ENCODE measurements around the gene OXSR1.
"Not testable (repeated sequence)": the region's sequence is repeated elsewhere in the genome, so short reads cannot be mapped to it uniquely, and the experiment has no call there.

Gene OXSR1

GRCh38 chr3:38169027-38169317 lies 3.6 kb downstream of the OXSR1 start:
- no peak for DNase-seq

DNA sequence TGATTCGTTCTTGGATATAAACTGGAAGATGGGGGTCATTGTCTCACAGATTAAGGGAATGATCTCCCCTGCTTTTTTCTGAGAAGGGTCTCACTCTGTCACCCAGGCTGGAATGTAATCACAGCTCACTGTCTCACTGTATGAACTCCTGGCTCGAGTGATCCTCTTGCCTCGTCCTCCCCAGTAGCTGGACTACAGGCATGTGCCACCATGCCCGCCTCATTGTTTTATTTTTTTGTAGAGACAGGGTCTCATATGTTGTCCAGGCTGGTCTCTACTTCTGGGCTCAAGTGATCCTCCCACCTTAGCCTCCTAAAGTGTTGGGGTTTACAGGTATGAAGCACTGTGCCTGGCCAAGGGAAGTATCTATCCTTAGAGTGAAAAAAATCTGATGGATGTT lies 5.4 kb downstream of the OXSR1 start:
- no peak for DNase-seq

GRCh38 chr3:38171622-38172021 lies 6.3 kb downstream of the OXSR1 start:
- no peak for DNase-seq

GRCh38 chr3:38173834-38174418 lies 8.6 kb downstream of the OXSR1 start:
- no peak for DNase-seq

DNA sequence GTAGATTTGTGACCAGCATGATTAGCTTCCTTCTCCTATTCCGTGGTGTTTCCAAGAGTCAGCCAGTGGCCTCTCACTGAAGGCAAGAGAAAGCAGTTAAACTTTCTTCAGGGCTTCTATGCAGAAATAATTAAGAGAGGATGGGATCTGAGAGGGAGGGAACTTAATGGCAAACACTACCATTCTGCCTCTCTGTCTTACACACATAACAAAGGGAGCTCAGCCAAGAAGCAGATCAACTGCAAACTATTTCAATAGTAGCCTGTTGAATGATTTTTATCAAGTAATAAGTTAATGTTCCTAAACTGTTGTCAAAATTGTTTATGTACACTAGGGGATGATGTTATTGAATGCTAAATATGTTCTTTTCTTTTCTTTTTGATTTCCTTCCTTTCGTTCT lies 11.8 kb downstream of the OXSR1 start:
- no peak for DNase-seq

DNA sequence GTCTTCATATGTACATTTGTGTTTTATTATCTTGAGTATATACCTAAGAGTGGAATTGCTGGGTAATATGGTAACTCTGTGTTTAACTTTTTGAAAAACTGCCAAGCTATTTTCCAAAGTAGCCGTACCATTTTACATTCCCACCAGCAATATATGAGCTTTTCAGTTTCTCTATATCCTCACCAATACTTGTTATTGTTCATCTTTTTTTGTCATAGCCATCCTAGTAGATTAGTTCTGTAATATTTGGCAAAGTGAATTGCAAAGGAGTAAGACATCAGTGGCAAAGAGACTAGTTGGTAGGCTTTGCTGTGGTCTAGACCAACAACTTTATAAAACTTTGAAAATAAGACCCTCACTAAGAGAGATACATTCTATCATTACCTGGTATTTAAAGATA lies 21.4 kb downstream of the OXSR1 start:
- DNase-seq, result no peak

GRCh38 chr3:38190481-38190881 lies 25.1 kb downstream of the OXSR1 start:
- no peak for DNase-seq

DNA sequence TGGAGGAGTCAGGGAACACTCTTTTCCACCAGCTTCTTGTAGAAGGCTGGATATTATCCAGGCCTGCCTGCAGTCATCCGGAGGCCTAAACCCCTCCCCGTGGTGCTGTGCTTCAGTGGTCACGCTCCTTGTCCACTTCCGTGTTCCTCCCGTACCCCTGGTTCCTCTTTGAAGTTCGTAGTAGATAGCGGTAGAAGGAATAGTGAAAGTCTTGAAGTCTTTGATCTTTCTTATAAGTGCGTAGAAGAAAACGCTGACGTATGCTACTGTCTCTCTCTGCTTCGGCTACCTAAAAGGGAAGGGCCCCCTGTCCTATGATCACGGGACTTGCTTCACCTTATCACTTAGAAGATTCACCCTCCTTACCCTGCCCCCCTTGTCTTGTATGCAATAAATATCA lies 37.6 kb downstream of the OXSR1 start:
- not testable (repeated sequence) for DNase-seq

- no peak for DNase-seq
Measured at GRCh38 chr3:38203690-38204089, 38.4 kb downstream of the OXSR1 start.

- no peak for DNase-seq
Measured at GRCh38 chr3:38204599-38205471, 39.5 kb downstream of the OXSR1 start.

DNA sequence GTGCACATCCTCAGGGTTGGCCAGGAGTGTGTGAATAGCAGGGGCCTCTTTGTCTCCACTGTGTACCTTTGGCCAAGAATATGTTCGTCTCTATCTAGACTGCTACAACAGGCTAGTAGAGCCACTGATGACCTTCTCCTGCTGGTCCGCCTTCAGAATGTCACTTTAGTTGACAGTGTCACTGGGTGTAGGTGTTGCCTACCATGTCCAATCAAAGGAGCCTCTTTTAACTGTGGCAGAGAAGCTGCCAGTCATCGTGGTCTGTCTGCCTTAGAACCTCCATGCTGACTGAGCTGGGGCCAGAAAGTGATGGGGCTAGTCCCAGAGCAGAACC lies 40.1 kb downstream of the OXSR1 start:
- DNase-seq, result no peak

GRCh38 chr3:38207254-38208003 lies 42.1 kb downstream of the OXSR1 start:
- DNase-seq, result no peak

DNA sequence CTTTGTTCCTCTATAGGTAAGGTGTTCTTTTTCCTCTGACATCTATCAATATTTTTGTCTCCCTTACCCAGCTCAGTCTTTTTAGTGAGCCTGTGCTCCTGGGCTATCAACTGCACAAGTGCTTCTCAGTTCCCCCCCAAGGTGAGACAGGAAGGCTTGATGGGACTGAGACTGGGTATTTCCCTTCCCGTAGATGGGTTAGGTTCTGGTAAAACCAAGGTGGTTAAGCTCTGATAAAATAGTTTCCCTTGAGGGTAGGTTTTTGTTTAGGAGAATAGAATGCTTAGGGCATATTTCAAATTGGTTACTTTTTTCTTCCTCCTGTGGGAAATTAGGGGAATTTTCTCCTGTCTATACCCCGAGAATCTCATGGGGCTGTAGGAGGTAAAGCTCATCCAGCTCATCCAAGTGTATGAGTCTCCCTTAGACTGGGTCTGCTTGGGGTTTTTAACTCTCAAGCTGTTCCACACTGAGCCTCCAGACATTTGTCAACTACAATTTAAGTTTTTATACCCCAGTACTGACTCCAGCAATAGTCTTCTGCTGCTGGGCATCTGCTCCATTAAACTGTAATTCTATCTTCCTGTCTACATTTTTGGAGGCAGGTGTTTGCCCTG lies 44.9 kb downstream of the OXSR1 start:
- DNase-seq, result no peak

GRCh38 chr3:38212141-38212540 lies 46.8 kb downstream of the OXSR1 start:
- no peak for DNase-seq

GRCh38 chr3:38214560-38214959 lies 49.2 kb downstream of the OXSR1 start:
- DNase-seq, result no peak

DNA sequence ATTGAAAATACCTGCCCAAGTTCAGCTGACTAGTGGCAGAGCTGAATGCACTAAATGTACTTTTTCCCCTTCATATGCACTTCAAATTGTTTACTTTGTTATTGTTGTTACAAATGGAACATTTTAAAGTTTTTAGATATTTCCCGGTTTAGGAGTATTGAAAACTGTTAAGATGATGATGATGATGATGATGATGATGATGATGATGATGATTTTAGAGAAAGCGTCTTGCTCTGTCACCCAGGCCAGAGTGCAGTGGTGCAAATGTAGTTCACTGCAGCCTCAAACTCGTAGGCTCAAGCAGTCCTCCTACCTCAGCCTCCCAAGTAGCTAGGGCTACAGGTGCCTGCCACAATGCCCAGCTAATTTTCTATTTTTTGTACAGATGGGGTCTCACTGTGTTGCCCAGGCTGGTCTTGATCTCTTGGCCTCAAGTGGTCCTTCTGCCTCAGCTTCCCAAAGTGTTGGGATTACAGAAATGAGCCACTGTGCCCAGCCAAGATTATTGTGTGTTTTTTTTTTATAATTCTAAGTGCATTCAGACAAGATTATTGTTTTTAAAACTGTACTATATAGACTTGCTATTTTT lies 54.4 kb downstream of the OXSR1 start:
- no peak for DNase-seq

DNA sequence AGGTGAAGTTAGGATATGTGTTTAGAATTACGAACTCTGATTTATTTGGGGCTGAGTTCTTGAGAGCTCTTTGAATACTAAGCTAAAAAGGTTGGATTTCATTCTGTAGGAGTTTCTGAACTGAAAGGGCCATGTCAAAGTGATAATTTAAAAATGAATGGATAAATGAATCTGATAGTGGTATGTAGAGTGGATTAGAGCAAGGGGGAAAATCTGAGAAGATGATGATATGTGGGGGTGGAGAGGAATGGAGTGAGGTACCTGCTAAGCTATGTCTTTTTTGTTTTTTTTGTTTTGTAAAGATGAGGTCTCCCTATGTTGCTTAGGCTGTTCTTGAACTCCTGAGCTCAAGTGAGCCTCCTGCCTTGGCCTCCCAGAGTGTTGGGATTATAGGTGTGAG lies 55.7 kb downstream of the OXSR1 start:
- DNase-seq, result no peak

DNA sequence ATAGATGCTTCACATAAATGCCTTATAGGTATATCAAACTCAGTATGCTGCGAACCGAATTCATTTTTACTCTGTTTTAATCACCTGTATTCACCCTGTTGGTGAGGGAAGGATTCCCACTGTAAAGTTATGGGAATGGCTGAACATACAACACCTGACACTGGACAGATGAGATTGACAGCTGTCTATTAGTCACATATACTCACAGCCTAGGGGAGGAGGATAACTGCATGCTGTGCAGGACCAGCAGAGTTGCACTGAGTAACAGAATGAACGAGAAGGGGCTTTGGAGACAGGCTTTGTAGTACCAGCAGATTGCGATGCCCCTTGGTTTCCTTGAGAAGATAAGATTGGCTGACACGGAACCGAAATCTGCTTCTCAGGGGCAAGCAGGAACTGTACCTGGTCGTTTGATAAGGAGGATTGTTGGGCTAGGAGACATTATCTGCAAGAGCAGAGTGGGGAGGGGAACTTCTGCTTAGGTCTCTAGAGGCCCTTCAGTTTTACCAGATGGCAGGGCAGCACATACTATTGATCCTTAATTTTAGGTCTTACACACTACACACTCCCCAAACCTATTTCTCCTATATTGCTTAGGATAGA lies 56.8 kb downstream of the OXSR1 start:
- DNase-seq, result no peak

DNA sequence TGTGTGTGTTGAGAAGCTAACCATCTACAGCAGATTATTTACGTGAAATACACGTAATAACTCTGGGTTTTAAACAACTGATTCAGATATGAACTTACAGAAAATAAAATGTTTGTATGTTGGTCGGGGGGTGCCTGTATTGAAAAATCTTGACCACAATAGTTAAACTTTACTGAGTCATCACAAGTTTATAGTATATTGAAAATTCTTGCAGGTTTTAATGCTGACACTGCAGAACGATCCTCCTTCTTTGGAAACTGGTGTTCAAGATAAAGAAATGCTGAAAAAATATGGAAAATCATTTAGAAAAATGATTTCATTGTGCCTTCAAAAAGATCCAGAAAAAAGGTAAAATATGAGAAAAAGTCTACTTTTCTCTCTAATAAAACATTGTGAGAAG lies 59.0 kb downstream of the OXSR1 start:
- no peak for DNase-seq

DNA sequence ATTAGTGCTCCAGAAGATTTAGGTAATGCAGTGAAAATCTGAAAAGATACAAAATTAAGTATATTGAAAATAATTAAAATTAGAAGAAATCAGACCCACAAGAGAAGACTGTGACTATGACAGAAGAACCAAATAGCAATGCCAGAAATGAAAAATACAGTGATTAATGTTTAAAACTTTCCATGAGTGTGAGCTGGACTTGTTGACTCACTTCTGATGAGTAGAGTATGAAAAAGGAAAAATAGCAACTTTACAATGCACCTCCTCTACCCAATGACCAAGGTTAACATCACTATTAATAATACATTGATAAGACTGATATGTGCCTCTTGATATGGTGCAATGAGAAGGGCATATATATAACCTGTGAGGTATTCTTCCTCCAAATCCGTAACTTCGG lies 60.9 kb downstream of the OXSR1 start:
- no peak for DNase-seq

DNA sequence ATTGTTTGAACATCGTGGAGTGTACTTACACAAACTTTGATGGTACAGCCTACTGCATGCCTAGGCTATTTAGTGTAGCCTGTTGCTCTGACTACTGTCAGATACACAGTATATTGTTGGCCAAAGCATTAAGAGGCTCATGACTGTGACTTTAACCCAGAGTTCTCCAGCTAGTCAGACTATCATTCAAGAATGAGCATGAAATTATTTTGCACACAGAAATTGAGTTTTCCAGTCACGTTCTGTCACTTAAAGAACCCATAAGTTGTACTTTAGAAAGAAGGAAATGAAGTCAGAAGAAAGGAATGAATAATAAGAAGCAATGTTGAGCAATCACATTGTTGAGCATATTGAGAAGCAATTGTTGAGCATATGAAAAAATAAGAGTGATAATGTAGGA lies 62.7 kb downstream of the OXSR1 start:
- no peak for DNase-seq

GRCh38 chr3:38229036-38229435 lies 63.7 kb downstream of the OXSR1 start:
- DNase-seq, result no peak

GRCh38 chr3:38232701-38233100 lies 67.4 kb downstream of the OXSR1 start:
- no peak for DNase-seq
